ENCODE data around the gene CHD3. TPM values are rescaled to one million over a fixed set of nuclear protein-coding genes. Genes with fewer than 3 reads are reported as not detected.

The CHD3 gene
- total and polyA plus RNA-seq, 2 experiments from 2014 or later: 2.9 to 9.7 TPM

DNA sequence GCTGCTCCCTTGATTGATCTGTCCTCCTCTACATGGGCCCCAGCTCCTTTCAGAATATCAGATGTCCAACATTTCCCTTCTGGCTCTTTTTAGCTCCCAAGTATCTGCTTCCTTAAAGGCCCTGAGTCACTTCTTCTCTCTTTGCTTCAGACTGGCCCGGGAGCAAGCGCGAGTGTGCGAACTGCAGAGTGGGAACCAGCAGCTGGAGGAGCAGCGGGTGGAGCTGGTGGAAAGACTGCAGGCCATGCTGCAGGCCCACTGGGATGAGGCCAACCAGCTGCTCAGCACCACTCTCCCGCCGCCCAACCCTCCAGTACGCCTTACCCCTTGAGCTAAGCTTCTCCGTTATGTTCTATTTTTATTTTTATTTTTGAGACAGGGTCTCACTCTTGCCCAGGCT lies 55.7 kb downstream of the CHD3 start:
- H3K27ac ChIP-seq (ENCODE audit: low read depth): no peak overlapping the region
- no peak overlapping the region for H2AFZ ChIP-seq
- H3K4me3 ChIP-seq: no peak overlapping the region
- H3K4me3 Mint-ChIP-seq: no peak overlapping the region
- H3K4me1 Mint-ChIP-seq: no peaks in the 10 kb centered on the region
- H3K36me3 Mint-ChIP-seq (ENCODE audit: low read depth): peaks cover 76% of the 10 kb centered on the region
- ATAC-seq: no peak
- H3K27me3 ChIP-seq (ENCODE audit: insufficient read depth): no peaks in the 10 kb centered on the region
- H3K9me3 Mint-ChIP-seq: no peaks in the 10 kb centered on the region
- H3K79me2 ChIP-seq (replicated peaks; ENCODE audit: insufficient read depth): no peaks in the 10 kb centered on the region
- no peaks in the 10 kb centered on the region for H3K4me1 ChIP-seq (ENCODE audit: insufficient read depth)
- H3K9me2 ChIP-seq (ENCODE audit: insufficient read depth): no peaks in the 10 kb centered on the region
- no peaks in the 10 kb centered on the region for H3F3A ChIP-seq (replicated peaks; ENCODE audit: low read depth)
- H4K20me1 ChIP-seq (replicated peaks; ENCODE audit: insufficient read depth): no peaks in the 10 kb centered on the region; the same call in none of the 2 replicates
- H3K27me3 Mint-ChIP-seq (ENCODE audit: insufficient read depth, low read depth, poor library complexity): peaks cover 5% of the 10 kb centered on the region
- DNase-seq (ENCODE audit: low spot score): no peak
- H3K36me3 ChIP-seq (ENCODE audit: insufficient read depth): peaks cover 1% of the 10 kb centered on the region
- H3K4me2 ChIP-seq: no peak overlapping the region
- TF ChIP-seq, protein P1, sequence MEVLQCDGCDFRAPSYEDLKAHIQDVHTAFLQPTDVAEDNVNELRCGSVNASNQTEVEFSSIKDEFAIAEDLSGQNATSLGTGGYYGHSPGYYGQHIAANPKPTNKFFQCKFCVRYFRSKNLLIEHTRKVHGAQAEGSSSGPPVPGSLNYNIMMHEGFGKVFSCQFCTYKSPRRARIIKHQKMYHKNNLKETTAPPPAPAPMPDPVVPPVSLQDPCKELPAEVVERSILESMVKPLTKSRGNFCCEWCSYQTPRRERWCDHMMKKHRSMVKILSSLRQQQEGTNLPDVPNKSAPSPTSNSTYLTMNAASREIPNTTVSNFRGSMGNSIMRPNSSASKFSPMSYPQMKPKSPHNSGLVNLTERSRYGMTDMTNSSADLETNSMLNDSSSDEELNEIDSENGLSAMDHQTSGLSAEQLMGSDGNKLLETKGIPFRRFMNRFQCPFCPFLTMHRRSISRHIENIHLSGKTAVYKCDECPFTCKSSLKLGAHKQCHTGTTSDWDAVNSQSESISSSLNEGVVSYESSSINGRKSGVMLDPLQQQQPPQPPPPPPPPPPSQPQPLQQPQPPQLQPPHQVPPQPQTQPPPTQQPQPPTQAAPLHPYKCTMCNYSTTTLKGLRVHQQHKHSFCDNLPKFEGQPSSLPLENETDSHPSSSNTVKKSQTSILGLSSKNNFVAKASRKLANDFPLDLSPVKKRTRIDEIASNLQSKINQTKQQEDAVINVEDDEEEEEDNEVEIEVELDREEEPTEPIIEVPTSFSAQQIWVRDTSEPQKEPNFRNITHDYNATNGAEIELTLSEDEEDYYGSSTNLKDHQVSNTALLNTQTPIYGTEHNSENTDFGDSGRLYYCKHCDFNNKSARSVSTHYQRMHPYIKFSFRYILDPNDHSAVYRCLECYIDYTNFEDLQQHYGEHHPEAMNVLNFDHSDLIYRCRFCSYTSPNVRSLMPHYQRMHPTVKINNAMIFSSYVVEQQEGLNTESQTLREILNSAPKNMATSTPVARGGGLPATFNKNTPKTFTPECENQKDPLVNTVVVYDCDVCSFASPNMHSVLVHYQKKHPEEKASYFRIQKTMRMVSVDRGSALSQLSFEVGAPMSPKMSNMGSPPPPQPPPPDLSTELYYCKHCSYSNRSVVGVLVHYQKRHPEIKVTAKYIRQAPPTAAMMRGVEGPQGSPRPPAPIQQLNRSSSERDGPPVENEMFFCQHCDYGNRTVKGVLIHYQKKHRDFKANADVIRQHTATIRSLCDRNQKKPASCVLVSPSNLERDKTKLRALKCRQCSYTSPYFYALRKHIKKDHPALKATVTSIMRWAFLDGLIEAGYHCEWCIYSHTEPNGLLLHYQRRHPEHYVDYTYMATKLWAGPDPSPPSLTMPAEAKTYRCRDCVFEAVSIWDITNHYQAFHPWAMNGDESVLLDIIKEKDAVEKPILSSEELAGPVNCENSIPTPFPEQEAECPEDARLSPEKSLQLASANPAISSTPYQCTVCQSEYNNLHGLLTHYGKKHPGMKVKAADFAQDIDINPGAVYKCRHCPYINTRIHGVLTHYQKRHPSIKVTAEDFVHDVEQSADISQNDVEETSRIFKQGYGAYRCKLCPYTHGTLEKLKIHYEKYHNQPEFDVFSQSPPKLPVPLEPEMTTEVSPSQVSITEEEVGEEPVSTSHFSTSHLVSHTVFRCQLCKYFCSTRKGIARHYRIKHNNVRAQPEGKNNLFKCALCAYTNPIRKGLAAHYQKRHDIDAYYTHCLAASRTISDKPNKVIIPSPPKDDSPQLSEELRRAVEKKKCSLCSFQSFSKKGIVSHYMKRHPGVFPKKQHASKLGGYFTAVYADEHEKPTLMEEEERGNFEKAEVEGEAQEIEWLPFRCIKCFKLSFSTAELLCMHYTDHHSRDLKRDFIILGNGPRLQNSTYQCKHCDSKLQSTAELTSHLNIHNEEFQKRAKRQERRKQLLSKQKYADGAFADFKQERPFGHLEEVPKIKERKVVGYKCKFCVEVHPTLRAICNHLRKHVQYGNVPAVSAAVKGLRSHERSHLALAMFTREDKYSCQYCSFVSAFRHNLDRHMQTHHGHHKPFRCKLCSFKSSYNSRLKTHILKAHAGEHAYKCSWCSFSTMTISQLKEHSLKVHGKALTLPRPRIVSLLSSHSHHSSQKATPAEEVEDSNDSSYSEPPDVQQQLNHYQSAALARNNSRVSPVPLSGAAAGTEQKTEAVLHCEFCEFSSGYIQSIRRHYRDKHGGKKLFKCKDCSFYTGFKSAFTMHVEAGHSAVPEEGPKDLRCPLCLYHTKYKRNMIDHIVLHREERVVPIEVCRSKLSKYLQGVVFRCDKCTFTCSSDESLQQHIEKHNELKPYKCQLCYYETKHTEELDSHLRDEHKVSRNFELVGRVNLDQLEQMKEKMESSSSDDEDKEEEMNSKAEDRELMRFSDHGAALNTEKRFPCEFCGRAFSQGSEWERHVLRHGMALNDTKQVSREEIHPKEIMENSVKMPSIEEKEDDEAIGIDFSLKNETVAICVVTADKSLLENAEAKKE (CRISPR knock-in tag; IDR thresholded peaks at IDR 0.05): no peak
- TF ChIP-seq CTCF (conservative IDR thresholded peaks at IDR 0.05; ENCODE audit: low read depth in 2 of 2) (no peak), CREB1 (CRISPR knock-in tag; IDR thresholded peaks at IDR 0.05; ENCODE audit: low read depth) (no peak), NANOG (IDR thresholded peaks at IDR 0.05; ENCODE audit: borderline replicate concordance) (no peak), ZNF114 (CRISPR knock-in tag; IDR thresholded peaks at IDR 0.05) (no peak), JUNB (IDR thresholded peaks at IDR 0.05; ENCODE audit: unreplicated experiment) (no peak), EZH2phosphoT487 (IDR thresholded peaks at IDR 0.05; ENCODE audit: unreplicated experiment) (no peak), STAT1 (IDR thresholded peaks at IDR 0.05; ENCODE audit: unreplicated experiment) (no peak), EZH2 (IDR thresholded peaks at IDR 0.05; ENCODE audit: low read depth, unreplicated experiment) (no peak), ZNF331 (CRISPR knock-in tag; IDR thresholded peaks at IDR 0.05; ENCODE audit: low read depth) (no peak), POLR2AphosphoS5 (IDR thresholded peaks at IDR 0.05; ENCODE audit: low read depth) (no peak)
- TF ChIP-seq, protein P2, sequence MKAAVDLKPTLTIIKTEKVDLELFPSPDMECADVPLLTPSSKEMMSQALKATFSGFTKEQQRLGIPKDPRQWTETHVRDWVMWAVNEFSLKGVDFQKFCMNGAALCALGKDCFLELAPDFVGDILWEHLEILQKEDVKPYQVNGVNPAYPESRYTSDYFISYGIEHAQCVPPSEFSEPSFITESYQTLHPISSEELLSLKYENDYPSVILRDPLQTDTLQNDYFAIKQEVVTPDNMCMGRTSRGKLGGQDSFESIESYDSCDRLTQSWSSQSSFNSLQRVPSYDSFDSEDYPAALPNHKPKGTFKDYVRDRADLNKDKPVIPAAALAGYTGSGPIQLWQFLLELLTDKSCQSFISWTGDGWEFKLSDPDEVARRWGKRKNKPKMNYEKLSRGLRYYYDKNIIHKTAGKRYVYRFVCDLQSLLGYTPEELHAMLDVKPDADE (IDR thresholded peaks at IDR 0.05): no peak
- TF ChIP-seq, protein P3, sequence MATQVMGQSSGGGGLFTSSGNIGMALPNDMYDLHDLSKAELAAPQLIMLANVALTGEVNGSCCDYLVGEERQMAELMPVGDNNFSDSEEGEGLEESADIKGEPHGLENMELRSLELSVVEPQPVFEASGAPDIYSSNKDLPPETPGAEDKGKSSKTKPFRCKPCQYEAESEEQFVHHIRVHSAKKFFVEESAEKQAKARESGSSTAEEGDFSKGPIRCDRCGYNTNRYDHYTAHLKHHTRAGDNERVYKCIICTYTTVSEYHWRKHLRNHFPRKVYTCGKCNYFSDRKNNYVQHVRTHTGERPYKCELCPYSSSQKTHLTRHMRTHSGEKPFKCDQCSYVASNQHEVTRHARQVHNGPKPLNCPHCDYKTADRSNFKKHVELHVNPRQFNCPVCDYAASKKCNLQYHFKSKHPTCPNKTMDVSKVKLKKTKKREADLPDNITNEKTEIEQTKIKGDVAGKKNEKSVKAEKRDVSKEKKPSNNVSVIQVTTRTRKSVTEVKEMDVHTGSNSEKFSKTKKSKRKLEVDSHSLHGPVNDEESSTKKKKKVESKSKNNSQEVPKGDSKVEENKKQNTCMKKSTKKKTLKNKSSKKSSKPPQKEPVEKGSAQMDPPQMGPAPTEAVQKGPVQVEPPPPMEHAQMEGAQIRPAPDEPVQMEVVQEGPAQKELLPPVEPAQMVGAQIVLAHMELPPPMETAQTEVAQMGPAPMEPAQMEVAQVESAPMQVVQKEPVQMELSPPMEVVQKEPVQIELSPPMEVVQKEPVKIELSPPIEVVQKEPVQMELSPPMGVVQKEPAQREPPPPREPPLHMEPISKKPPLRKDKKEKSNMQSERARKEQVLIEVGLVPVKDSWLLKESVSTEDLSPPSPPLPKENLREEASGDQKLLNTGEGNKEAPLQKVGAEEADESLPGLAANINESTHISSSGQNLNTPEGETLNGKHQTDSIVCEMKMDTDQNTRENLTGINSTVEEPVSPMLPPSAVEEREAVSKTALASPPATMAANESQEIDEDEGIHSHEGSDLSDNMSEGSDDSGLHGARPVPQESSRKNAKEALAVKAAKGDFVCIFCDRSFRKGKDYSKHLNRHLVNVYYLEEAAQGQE (IDR thresholded peaks at IDR 0.05; ENCODE audit: unreplicated experiment): no peak
- H3K27ac Mint-ChIP-seq: no peak overlapping the region

All from GM23338 (cell line).